M059J (cell line): ENCODE results near the gene TMEM53. TPM values are rescaled to one million over a fixed set of nuclear protein-coding genes. Genes with fewer than 3 reads are reported as not detected.

Experiments used
- DNase-seq: peaks from one replicate; pipeline ENCODE4 v3.0.0-alpha.2; 2012; ENCODE audit warnings: low read depth
- total RNA-seq: library from RNA; depleted of rRNA; stranded (reverse); fragments of >200 nt; shearing (Covaris generic); gene quantifications from 2 replicates; pipeline ENCODE4 v1.2.3, GENCODE V29; 2014

TMEM53 gene
- total RNA-seq, 1 experiment from 2014 or later = 12.7 TPM

- DNase-seq = no peak
These were observed 23.9 kb upstream of the TMEM53 start for GRCh38 chr1:44698138-44698537.

GRCh38 chr1:44696789-44697345 is 22.6 kb upstream of the TMEM53 start:
- no peak for DNase-seq

DNA sequence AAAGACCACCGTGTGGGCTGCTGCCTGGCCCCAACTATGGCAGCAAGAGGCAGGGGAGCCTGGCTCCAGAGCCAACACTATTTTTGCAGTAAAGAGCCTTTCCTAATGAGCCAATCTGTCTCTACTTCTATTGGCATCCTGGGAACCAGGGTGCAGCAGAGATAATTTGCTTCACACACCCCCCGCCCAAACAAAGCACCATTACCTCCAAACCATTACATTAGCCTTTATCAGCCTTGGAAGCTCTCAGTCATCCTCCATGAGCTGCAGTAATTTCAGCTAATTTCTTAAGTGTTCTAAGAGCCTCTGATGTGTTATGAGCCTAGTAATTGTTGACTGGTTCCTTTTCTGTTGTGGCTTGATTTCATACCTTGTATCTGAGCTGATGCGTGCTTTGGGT is 21.8 kb upstream of the TMEM53 start:
- no peak for DNase-seq

DNA sequence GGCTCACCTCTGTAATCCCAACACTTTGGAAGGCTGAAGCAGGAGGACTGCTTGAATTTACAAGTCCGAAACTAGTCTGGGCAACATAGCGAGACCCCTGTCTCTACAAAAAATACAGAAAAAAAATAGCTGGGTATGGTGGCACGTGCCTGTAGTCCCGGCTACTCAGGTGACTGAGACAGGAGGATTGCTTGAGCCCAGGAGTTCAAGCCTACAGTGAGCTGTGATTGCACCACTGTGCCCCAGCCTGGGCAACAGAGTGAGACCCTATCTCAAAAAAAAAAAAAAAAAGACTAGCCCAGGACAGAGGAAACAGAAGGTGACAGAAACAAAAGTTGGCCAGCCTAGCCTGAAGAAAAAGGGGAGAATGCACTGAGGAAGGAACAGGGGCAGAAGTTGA is 21.4 kb upstream of the TMEM53 start:
- DNase-seq = no peak

- DNase-seq = no peak
These were observed 20.7 kb upstream of the TMEM53 start for GRCh38 chr1:44694863-44695478.

DNA sequence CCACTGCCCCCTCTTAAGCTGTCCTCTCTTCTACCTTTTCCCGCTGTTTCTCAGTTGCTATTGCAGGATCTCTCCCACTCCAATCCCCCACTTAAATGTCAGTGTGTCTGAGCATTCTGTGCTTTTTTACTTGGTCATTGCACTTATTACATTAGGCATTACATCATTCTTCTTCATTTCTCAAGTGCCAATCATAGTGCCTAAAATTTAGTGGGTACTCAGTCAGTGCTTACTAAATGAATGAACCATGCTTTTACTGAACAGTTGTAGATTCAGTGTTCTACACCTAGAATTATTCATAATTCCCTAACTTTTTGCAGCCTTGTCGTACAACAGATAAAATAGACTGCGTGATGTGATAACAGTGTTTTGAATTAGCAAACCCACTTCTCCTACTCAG is 19.6 kb upstream of the TMEM53 start:
- no peak for DNase-seq

GRCh38 chr1:44693159-44693558 is 18.9 kb upstream of the TMEM53 start:
- no peak for DNase-seq

- no peak for DNase-seq
These were observed 15.1 kb upstream of the TMEM53 start for GRCh38 chr1:44689447-44689765.

- peak; percentile 13 for DNase-seq
These were observed 14.6 kb upstream of the TMEM53 start for GRCh38 chr1:44688760-44689446.

DNA sequence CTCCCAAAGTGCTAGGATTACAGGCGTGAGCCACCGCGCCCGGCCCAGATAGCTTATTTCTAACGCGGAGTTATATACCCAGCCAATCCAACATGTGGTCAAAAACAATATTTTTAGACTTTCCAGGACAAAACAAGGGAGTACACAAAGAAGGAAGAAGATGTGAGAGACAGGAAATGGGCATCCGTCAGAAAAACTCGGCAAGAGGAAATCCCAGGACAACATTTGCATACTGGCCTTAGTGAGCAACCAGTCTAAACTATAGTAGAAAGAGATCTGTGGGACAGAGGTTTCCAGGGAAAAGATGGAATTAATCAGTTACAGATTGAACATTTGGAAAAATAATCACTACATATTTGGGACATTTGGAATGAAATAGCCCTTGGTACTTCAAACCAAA is 11.6 kb upstream of the TMEM53 start:
- DNase-seq = no peak

- DNase-seq = no peak
These were observed 10.9 kb upstream of the TMEM53 start for GRCh38 chr1:44685218-44685617.

GRCh38 chr1:44684525-44684924 is 10.2 kb upstream of the TMEM53 start:
- DNase-seq = no peak

DNA sequence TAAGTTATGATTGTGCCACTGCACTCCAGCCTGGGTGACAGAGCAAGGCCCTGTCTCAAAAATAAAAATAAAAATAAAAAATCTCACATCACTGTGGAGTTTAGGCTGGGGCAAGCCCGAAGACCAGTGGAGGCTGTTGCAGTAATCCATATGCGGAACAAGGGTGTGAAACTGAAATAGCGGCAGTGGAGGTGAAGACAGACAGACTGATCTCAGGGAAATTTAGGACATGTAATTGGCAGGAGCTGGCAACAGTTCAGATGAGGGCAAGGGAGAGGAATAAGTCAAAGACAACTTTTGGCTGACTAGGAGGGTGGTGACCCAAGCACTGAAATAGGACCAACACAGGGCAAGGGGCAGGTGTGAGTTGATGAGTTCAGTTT is 8.6 kb upstream of the TMEM53 start:
- no peak for DNase-seq

DNA sequence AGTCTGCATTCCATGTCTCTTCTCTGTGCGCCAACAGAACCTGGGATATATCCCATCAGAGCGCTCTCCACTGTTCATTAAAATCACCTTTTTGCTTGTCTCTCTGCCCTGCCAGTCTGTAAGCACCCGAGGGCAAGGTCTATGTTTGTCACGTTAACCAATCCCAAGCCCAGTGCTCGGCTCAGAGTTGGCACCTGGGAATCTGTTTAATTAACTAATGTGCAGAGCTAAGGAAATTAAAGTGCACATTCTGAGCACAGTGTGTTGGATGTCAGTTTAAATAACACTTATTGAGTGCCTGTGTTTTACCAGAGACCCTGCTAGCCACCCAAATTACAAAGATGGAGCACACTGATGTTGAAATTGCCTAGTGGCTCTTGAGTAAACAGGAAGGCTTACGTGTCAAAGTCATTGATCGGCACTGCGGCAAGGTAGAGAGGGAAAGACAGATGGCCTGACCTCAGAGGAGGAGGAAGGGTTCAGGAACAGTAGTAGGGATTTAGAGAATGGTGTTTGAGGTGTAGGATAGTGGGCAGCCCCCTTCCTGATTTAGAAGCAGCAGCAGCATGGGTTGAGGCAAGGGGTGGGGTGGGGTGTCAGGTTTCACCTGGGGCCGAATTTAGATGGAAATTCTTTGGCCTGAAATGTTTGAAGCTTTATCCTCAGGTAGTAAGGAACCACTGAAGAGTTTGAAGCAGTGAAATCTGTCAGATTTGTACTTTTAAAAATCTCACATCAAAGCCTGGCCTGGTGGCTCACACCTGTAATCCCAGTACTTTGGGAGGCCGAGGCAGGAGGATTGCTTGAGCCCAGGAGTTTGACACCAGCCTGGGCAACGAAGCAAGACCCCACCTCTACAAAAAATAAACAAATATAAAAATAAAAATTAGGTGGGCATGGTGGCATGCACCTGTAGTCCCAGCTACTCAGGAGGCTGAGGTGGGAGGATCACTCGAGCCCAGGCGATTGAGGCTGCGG is 7.9 kb upstream of the TMEM53 start:
- no peak for DNase-seq

GRCh38 chr1:44679468-44679867 is 5.2 kb upstream of the TMEM53 start:
- DNase-seq = no peak

DNA sequence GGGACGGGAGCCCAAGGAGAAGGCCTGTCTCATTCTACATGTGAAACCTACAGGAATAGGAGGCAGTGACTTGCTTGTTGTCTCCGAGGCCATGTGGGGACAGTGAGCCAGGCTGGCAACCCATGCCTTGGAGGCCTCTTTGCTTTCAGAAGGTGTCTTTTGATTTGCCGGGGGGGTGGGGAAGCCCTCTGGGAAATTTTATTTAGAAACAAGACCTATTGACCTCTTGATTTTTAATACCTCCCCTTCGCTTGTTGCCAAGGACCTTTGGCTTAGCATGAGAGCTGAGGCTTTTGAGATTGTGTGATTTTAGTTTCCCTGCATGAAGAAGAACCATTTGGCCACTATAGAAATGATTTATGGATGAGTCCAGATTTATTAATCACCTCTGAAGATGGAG is 4.3 kb upstream of the TMEM53 start:
- DNase-seq = no peak

DNA sequence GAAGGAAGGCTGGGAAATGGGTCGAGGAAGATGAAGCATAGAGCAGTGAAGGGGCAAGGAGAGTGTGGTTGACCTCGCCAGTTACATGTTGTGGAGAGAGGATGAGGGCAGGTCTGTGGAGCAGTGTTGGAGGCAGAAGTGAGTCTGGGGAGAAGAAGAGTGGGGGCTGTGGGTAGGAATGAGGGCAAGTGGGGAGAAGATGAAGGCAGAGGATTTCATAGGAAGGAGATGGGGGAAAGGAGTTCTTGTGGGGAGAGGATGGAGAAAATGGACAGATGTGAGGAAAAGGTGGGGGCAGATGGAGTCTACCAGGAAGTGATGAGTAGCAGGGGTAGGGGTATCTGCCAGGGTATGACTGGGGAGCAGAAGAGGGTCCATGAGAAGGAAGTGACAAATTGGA is 3.8 kb upstream of the TMEM53 start:
- no peak for DNase-seq

DNA sequence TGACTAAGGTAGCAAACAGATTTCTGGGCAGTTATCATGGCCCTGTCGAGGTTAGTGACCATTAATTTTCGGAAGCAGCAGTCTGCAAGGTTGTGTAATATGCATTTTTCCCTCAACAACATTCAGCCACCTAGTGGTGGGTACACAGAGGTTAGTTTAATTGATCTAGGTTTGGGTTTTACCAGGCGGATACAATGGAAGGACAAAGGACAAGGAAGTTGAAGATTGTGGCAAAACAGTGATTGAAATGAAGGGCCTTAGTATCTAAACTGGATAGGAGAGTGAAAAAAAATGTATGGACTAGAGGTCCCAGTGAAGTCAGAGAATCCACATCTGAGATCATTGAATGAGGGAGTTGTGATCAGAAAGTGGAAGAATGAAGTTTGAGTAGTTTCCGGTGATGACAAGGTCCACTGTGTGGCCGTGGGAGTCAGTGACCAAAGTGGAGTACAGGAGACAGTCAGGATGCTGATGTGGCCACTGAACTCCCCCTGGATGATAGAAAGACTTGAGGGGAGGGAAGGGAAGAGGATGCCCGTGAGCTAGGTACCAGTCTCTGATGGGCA is 3.0 kb upstream of the TMEM53 start:
- DNase-seq = peak; percentile 58

- DNase-seq = peak; percentile 75
These were observed 2.4 kb upstream of the TMEM53 start for GRCh38 chr1:44676484-44677200.

GRCh38 chr1:44675186-44675585 is 905 bp upstream of the TMEM53 start:
- no peak for DNase-seq

GRCh38 chr1:44673675-44674112 is 587 bp downstream of the TMEM53 start:
- DNase-seq = no peak
